Body of pancreas (tissue), 4 donors: ENCODE measurements around the gene PFN2.

Experiments used
- POLR2A ChIP-seq, 3 donors: fragments of 450-650 bp; IDR thresholded peaks; one replicate each; pipeline ENCODE4 v1.6.1; 2016; ENCODE audit warnings: antibody characterized with exemption in 3 of 3, mild to moderate bottlenecking in 2 of 3
- TF ChIP-seq, protein P1 (sequence below), 7 experiments: fragments of 450-650 bp in 4 of 7; fragments of 200-600 bp in 3 of 7; sonication (generic) in 3 of 7; IDR thresholded peaks; one replicate each; pipeline ENCODE4 v1.5.1; 2016 to 2019; ENCODE audit warnings: antibody characterized with exemption in 7 of 7

DNA sequence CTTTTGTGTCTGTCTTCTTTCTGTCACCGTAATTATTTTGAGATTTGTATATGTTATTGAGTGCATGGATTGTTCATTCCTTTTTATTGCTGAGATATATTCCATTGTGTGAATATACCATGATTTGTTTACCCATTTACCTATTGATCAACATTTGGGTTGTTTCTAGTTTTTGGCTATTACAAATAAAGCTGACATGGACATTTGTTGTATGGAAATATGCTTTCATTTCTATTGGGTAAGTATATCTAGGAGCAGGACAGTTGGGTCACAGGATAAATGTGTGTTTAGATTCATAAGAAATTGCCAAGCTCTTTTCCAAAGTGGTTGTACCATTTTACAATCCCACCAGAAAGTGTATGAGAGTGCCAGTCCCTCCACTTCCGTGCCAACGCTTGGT is 51.2 kb downstream of the PFN2 start:
- TF ChIP-seq, protein P1, sequence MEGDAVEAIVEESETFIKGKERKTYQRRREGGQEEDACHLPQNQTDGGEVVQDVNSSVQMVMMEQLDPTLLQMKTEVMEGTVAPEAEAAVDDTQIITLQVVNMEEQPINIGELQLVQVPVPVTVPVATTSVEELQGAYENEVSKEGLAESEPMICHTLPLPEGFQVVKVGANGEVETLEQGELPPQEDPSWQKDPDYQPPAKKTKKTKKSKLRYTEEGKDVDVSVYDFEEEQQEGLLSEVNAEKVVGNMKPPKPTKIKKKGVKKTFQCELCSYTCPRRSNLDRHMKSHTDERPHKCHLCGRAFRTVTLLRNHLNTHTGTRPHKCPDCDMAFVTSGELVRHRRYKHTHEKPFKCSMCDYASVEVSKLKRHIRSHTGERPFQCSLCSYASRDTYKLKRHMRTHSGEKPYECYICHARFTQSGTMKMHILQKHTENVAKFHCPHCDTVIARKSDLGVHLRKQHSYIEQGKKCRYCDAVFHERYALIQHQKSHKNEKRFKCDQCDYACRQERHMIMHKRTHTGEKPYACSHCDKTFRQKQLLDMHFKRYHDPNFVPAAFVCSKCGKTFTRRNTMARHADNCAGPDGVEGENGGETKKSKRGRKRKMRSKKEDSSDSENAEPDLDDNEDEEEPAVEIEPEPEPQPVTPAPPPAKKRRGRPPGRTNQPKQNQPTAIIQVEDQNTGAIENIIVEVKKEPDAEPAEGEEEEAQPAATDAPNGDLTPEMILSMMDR (IDR thresholded peaks at IDR 0.05): no peak
- no peak for TF ChIP-seq POLR2A (IDR thresholded peaks at IDR 0.05)
